Measurements from ENCODE around the gene MINK1.

Gene MINK1

GRCh38 chr17:4845118-4845517 is 12.0 kb downstream of the MINK1 start:
- H3K36me3 Mint-ChIP-seq (ENCODE audit: low read depth) = peaks cover 3% of the 10 kb centered on the region
- H3K4me1 Mint-ChIP-seq = peaks cover 15% of the 10 kb centered on the region
- no peak overlapping the region for H3K27ac Mint-ChIP-seq
- no peaks in the 10 kb centered on the region for H3K9me3 Mint-ChIP-seq
- H3K27me3 Mint-ChIP-seq (ENCODE audit: low read depth) = no peaks in the 10 kb centered on the region
- H3K4me3 Mint-ChIP-seq = no peak overlapping the region
- TF ChIP-seq CTCF (IDR thresholded peaks at IDR 0.05; ENCODE audit: unreplicated experiment in 3 of 3) = no peak

DNA sequence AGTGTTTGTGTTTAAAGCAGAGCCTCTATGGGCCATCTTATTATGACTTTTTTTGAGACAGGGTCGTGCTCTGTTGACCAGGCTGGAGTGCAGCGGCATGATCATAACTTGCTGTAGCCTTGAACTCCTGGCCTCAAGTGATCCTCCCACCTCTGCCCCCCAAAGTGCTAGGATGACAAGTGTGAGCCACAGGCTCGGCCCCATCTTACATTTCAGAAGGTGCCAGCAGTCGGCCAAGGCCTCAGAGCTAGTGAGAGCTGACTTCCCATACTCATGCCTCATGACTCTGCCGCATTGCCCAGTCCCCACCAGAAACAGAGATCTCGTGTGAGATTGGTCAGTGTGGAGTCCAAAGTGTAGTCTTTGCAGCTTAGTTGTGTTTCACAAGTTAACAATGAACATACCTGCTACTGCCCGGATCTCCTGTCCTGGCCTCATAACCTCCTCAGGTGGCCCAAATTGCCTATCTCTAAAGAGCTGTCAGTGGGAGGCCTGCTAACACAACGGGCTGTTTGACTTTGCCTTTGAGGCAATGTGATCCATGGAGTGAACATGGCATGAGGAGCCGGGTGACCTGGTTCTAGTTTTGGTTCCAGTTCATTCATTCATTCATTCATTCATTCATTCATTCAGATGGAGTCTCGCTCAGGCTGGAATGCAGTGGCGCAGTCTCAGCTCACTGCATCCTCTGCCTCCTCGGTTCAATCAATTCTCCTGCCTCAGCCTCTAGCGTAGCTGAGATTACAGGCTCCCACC is 13.7 kb downstream of the MINK1 start:
- no peak overlapping the region for H3K4me3 Mint-ChIP-seq
- peaks cover 3% of the 10 kb centered on the region for H3K36me3 Mint-ChIP-seq (ENCODE audit: low read depth)
- TF ChIP-seq CTCF (IDR thresholded peaks at IDR 0.05; ENCODE audit: unreplicated experiment in 3 of 3) = no peak
- H3K9me3 Mint-ChIP-seq = no peaks in the 10 kb centered on the region
- peaks cover 9% of the 10 kb centered on the region for H3K4me1 Mint-ChIP-seq
- no peak overlapping the region for H3K27ac Mint-ChIP-seq
- no peaks in the 10 kb centered on the region for H3K27me3 Mint-ChIP-seq (ENCODE audit: low read depth)

DNA sequence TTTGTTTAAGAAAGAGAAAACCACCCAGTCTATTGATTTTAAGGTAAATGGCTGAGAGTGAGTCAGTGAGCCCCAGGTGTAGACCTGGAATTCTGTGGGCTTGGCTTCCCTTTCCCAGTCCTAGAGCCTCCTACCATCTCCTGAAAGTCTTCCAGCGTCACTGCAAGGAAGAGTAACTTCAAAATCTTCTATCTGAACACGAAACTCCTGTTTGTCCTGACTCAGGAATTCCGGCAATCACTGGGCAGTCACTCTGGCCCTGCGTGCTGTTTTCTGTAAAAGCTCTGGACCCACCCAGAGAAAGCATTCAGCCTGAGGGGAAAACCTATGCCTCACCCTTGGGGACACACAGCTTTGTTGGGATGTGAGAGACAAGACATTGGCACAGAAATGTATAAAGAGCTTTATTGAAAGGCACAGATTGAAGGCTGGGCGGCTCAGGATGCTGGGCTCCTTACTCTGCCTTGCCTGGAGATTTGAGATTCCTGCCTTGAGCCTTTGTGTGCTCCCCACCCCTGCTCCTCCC is 15.9 kb downstream of the MINK1 start:
- Mint-ChIP-seq H3K27me3 (ENCODE audit: low read depth) (no peaks in the 10 kb centered on the region), H3K27ac (no peak overlapping the region), H3K9me3 (no peaks in the 10 kb centered on the region), H3K4me3 (no peak overlapping the region), H3K36me3 (ENCODE audit: low read depth) (peaks cover 3% of the 10 kb centered on the region), H3K4me1 (peaks cover 19% of the 10 kb centered on the region)
- TF ChIP-seq CTCF (IDR thresholded peaks at IDR 0.05; ENCODE audit: unreplicated experiment in 3 of 3) = no peak

DNA sequence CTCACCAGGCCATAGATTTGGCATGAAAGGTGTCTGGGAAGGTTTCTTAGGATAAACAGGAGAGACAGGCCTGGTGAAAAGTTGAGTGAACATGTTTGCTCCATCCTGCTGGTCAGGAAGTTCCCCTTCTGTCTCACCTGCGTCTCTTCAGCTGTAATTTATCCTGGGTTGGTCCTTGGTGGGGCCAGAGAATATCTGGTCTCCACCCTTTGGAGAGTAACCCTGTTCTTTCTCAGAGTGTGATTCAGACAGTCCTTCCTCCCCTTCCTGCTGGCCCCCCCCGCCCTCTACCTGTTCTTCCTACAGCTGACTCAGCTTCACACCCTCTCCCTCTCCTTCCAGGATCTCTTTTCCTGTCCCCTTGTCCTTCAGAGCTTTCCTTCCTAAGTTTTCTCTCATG is 17.1 kb downstream of the MINK1 start:
- TF ChIP-seq CTCF (IDR thresholded peaks at IDR 0.05; ENCODE audit: unreplicated experiment in 3 of 3) = no peak
- Mint-ChIP-seq H3K9me3 (no peaks in the 10 kb centered on the region), H3K36me3 (ENCODE audit: low read depth) (peaks cover 5% of the 10 kb centered on the region), H3K27ac (no peak overlapping the region), H3K4me1 (peaks cover 27% of the 10 kb centered on the region), H3K27me3 (ENCODE audit: low read depth) (no peaks in the 10 kb centered on the region), H3K4me3 (no peak overlapping the region)

- Mint-ChIP-seq H3K4me1 (peaks cover 28% of the 10 kb centered on the region), H3K27me3 (ENCODE audit: low read depth) (no peaks in the 10 kb centered on the region), H3K4me3 (no peak overlapping the region), H3K36me3 (ENCODE audit: low read depth) (peaks cover 5% of the 10 kb centered on the region), H3K9me3 (no peaks in the 10 kb centered on the region), H3K27ac (peak overlapping the region in 2 of 3 experiments; percentile 3 to 11)
- TF ChIP-seq CTCF (IDR thresholded peaks at IDR 0.05; ENCODE audit: unreplicated experiment in 3 of 3) = no peak
Observed at GRCh38 chr17:4851084-4851483, 17.9 kb downstream of the MINK1 start.
